Measurements from ENCODE around the gene TMEM140. TPM values are rescaled to one million over a fixed set of nuclear protein-coding genes. Genes with fewer than 3 reads are reported as not detected.

TMEM140 gene
- total RNA-seq, 1 donor from 2014 or later = not detected

DNA sequence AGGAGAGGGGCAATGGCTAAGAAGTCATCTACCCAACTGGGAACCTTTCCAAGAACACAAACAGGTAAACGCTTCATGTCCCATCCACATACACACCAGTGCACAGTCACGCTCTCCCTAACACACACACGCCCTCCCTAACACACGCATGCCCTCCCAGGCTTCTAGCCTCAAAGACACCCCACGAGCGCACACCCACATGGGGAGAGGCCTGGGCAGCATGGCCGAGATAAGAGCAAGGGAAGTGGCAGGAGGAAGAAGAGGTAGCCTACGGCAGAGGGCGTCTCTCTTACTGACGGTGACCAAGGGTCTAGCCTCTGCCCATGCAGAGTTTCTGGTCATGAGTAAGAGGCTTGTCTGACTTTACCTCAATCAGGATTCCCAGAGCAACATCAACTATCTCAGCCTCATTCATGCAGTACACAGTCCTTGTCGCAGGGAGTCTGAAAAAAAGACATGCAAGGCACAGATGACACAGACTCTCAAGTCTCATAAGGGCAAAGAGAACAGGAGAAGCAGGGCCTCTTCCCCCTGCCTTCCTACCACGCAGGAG lies 19.6 kb downstream of the TMEM140 start:
- Mint-ChIP-seq H3K4me3 (ENCODE audit: unreplicated experiment) (no peak overlapping the region), H3K4me1 (ENCODE audit: low read depth) (peaks cover 41% of the 10 kb centered on the region), H3K36me3 (ENCODE audit: low read depth) (peaks cover 15% of the 10 kb centered on the region), H3K9me3 (ENCODE audit: low read depth) (peaks cover 3% of the 10 kb centered on the region), H3K27me3 (ENCODE audit: low read depth) (no peaks in the 10 kb centered on the region), H3K27ac (ENCODE audit: unreplicated experiment) (no peak overlapping the region)
- TF ChIP-seq CTCF (IDR thresholded peaks at IDR 0.05) = no peak
- no peak for DNase-seq (ENCODE audit: low spot score)

DNA sequence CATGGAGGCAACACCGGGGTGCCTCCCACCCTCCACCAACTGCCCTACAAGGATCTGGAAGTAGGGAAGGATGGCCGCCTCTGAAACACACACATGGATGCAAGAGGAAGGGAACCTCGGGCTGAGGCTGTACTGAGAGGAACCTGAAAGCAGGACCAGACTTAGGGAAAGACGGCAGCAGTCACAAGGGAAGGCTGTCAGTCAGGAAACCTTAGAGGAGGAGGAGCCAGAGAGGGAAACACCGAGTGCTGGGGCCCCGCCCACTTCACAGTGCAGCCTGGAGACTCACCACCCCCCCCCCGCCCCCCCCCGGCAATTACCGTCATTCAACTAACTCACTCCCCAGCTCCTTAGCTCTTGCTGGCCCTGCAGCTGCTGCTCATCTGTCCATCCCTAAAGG lies 20.1 kb downstream of the TMEM140 start:
- peaks cover 15% of the 10 kb centered on the region for H3K36me3 Mint-ChIP-seq (ENCODE audit: low read depth)
- no peaks in the 10 kb centered on the region for H3K9me3 Mint-ChIP-seq (ENCODE audit: low read depth)
- H3K27ac Mint-ChIP-seq (ENCODE audit: unreplicated experiment) = no peak overlapping the region
- peaks cover 41% of the 10 kb centered on the region for H3K4me1 Mint-ChIP-seq (ENCODE audit: low read depth)
- H3K27me3 Mint-ChIP-seq (ENCODE audit: low read depth) = no peaks in the 10 kb centered on the region
- no peak overlapping the region for H3K4me3 Mint-ChIP-seq (ENCODE audit: unreplicated experiment)
- DNase-seq (ENCODE audit: low spot score) = no peak
- TF ChIP-seq CTCF (IDR thresholded peaks at IDR 0.05) = no peak

DNA sequence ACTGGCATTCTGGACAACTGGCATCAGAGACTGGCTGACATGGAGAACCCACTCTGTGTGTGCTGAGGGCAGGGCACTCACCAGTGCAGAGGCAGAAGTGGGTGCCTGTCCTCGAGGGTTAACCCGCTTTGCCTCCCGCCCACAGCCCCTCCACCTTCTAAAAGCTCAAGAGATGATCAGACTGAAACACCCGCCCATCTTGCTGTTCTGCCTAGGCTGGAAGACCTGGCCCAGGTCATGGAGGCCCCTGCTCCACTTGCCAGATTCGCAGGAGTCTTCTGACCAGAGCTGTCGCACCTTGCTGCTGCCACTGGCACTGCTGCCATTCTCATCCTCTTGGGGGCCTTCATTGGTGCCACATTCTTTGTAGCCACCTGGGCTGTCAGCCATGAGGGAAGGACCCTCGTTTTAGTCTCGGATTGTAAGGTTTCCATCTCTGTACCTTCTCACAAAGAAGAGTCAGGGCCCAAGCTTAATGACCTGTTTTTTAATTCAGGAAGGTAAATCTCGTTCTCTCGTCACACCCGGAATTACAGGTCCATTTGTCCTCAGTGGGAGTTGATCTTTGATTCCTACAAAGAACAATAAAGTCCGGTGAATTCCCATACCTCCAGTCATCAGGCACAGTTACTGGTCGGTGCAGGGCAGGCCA lies 20.7 kb downstream of the TMEM140 start:
- Mint-ChIP-seq H3K9me3 (ENCODE audit: low read depth) (no peaks in the 10 kb centered on the region), H3K4me1 (ENCODE audit: low read depth) (peaks cover 41% of the 10 kb centered on the region), H3K36me3 (ENCODE audit: low read depth) (peaks cover 15% of the 10 kb centered on the region), H3K27ac (ENCODE audit: unreplicated experiment) (peak overlapping the region; percentile 45), H3K4me3 (ENCODE audit: unreplicated experiment) (peak overlapping the region; percentile 91), H3K27me3 (ENCODE audit: low read depth) (no peaks in the 10 kb centered on the region)
- no peak for TF ChIP-seq CTCF (IDR thresholded peaks at IDR 0.05)
- no peak for DNase-seq (ENCODE audit: low spot score)

GRCh38 chr7:135169141-135169963 lies 21.5 kb downstream of the TMEM140 start:
- DNase-seq (ENCODE audit: low spot score) = no peak
- Mint-ChIP-seq H3K27me3 (ENCODE audit: low read depth) (no peaks in the 10 kb centered on the region), H3K9me3 (ENCODE audit: low read depth) (no peaks in the 10 kb centered on the region), H3K4me1 (ENCODE audit: low read depth) (peaks cover 41% of the 10 kb centered on the region), H3K4me3 (ENCODE audit: unreplicated experiment) (peak overlapping the region; percentile 91), H3K27ac (ENCODE audit: unreplicated experiment) (peak overlapping the region; percentile 78), H3K36me3 (ENCODE audit: low read depth) (peaks cover 13% of the 10 kb centered on the region)
- peak; percentile 53 for TF ChIP-seq CTCF (IDR thresholded peaks at IDR 0.05)

- peaks cover 13% of the 10 kb centered on the region for H3K36me3 Mint-ChIP-seq (ENCODE audit: low read depth)
- peak overlapping the region; percentile 78 for H3K27ac Mint-ChIP-seq (ENCODE audit: unreplicated experiment)
- no peaks in the 10 kb centered on the region for H3K9me3 Mint-ChIP-seq (ENCODE audit: low read depth)
- H3K4me3 Mint-ChIP-seq (ENCODE audit: unreplicated experiment) = peak overlapping the region; percentile 91
- no peak for DNase-seq (ENCODE audit: low spot score)
- no peak for TF ChIP-seq CTCF (IDR thresholded peaks at IDR 0.05)
- H3K4me1 Mint-ChIP-seq (ENCODE audit: low read depth) = peaks cover 41% of the 10 kb centered on the region
- H3K27me3 Mint-ChIP-seq (ENCODE audit: low read depth) = no peaks in the 10 kb centered on the region
These were observed 22.0 kb downstream of the TMEM140 start for GRCh38 chr7:135169964-135170273.

Data from chondrocyte (in vitro differentiated cells).